HG03457 (cell line): ENCODE measurements around the gene SPDYE6.
"Not testable (repeated sequence)": the region's sequence is repeated elsewhere in the genome, so short reads cannot be mapped to it uniquely, and the experiment has no call there.

Experiments used
- ATAC-seq: cut with Tn5 transposase; IDR thresholded peaks from one replicate; pipeline ENCODE4 v1.9.1; 2021; ENCODE audit warnings: moderate number of reproducible peaks; ENCODE audit not compliant: unreplicated experiment

The SPDYE6 gene

GRCh38 chr7:102356344-102356743, at the start of gene SPDYE6:
Gene SPDYE6, minus strand, starts transcription at chr7:102356444. Its CDS starts 421 bp downstream, at chr7:102356023.
- not testable (repeated sequence) for ATAC-seq

- ATAC-seq, result not testable (repeated sequence)
These were observed 48.6 kb upstream of the SPDYE6 start for GRCh38 chr7:102404862-102405188.

- ATAC-seq, result peak; percentile 61
These were observed 48.0 kb upstream of the SPDYE6 start for GRCh38 chr7:102404005-102404861.

- ATAC-seq, result no peak
These were observed 47.3 kb upstream of the SPDYE6 start for GRCh38 chr7:102403563-102403962.

GRCh38 chr7:102400360-102400759, 44.1 kb upstream of the SPDYE6 start:
- no peak for ATAC-seq

- no peak for ATAC-seq
These were observed 42.3 kb upstream of the SPDYE6 start for GRCh38 chr7:102398543-102398942.

GRCh38 chr7:102396710-102397019, 40.4 kb upstream of the SPDYE6 start:
- ATAC-seq, result peak; percentile 11

GRCh38 chr7:102395873-102396709, 39.8 kb upstream of the SPDYE6 start, which contains the start of gene PRKRIP1:
Gene PRKRIP1, plus strand, starts transcription at chr7:102396363. Its CDS starts 49 bp downstream, at chr7:102396412.
- peak; percentile 95 for ATAC-seq

GRCh38 chr7:102395592-102395872, 39.3 kb upstream of the SPDYE6 start:
- ATAC-seq, result no peak

GRCh38 chr7:102393467-102393866, 37.2 kb upstream of the SPDYE6 start:
- no peak for ATAC-seq

- ATAC-seq, result no peak
These were observed 36.1 kb upstream of the SPDYE6 start for GRCh38 chr7:102392330-102392729.

- ATAC-seq, result no peak
These were observed 34.6 kb upstream of the SPDYE6 start for GRCh38 chr7:102390697-102391484.

GRCh38 chr7:102389810-102390209, 33.6 kb upstream of the SPDYE6 start:
- ATAC-seq, result no peak

- ATAC-seq, result no peak
These were observed 30.8 kb upstream of the SPDYE6 start for GRCh38 chr7:102387064-102387463.

GRCh38 chr7:102381696-102382425, 25.6 kb upstream of the SPDYE6 start:
- not testable (repeated sequence) for ATAC-seq

- not testable (repeated sequence) for ATAC-seq
These were observed 24.6 kb upstream of the SPDYE6 start for GRCh38 chr7:102380837-102381236.

GRCh38 chr7:102376964-102377466, 20.8 kb upstream of the SPDYE6 start:
- ATAC-seq, result no peak

- ATAC-seq, result not testable (repeated sequence)
These were observed 16.6 kb upstream of the SPDYE6 start for GRCh38 chr7:102372796-102373195.

- ATAC-seq, result not testable (repeated sequence)
These were observed 13.8 kb upstream of the SPDYE6 start for GRCh38 chr7:102370038-102370437.

- ATAC-seq, result not testable (repeated sequence)
These were observed 9.1 kb upstream of the SPDYE6 start for GRCh38 chr7:102365390-102365789.
